ENCODE measurements around the gene ANKUB1. TPM values are rescaled to one million over a fixed set of nuclear protein-coding genes. Genes with fewer than 3 reads are reported as not detected.

The ANKUB1 gene
- polyA plus RNA-seq, 2 of the 4 experiments (the other 2 are of a cell fraction): not detected

DNA sequence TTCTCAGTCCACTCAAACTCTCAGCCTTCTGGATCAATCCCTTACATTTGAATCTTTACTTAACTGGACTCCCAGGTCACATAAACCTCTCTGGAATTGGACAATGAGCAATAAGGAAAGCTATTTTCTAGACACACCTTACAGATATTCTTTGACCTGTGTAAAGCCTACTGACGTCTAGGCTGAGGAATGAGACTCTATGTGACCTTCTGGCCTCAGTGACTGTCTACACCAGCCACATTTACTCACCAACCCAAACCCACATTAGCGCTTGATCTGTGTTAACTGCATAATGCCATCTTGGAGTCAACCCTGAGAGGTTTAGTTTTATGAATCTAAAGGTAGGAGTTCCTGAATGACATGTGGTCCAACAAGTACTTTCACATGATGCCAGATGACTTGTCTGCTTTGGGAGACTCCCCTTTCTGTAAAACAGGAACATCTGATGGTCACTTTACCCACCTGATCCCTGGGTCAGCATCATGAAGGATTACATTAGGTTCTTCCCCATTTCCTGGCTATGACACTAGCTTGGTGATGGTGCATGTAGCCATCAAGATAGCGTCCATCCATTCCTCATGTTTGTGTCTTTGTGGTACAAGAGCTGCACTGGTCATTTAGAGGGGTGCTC lies 28.7 kb downstream of the ANKUB1 start:
- FAIRE-seq (no peak), ATAC-seq (peak; percentile 36 to 40; a peak in 1 of 6 replicates), DNase-seq (ENCODE audit: low read depth in 1 of 2, low spot score in 1 of 2) (peak in 1 of 2 experiments; percentile 10)
- 44% methylated on average over 3 of the region's 3 CpGs for WGBS (ENCODE audit: missing lambda C conversion rate)
- H3K4me2 ChIP-seq: no peak overlapping the region
- no peak overlapping the region for H3K4me3 ChIP-seq
- no peaks in the 10 kb centered on the region for H3K9me3 ChIP-seq
- ChIA-PET POLR2A (no interaction called here), CTCF (interaction anchor here (2.9 to 19.5 kb wide), 3 partner anchors 8 to 44 kb away, joined by 18 to 231 read pairs (median 30); no protein-coding TSS in a partner anchor)
- H3K27ac ChIP-seq: no peak overlapping the region
- TF ChIP-seq EHMT2 (IDR thresholded peaks at IDR 0.05; ENCODE audit: low read depth) (no peak), TP53 (CRISPR knock-in tag; IDR thresholded peaks at IDR 0.05) (no peak), JUN (IDR thresholded peaks at IDR 0.05) (no peak)
- TF ChIP-seq, protein P1, sequence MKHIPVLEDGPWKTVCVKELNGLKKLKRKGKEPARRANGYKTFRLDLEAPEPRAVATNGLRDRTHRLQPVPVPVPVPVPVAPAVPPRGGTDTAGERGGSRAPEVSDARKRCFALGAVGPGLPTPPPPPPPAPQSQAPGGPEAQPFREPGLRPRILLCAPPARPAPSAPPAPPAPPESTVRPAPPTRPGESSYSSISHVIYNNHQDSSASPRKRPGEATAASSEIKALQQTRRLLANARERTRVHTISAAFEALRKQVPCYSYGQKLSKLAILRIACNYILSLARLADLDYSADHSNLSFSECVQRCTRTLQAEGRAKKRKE (CRISPR knock-in tag; IDR thresholded peaks at IDR 0.05; ENCODE audit: low read depth): no peak
- H3K4me1 ChIP-seq: 0 out of 3 replicates have a peak, but pooled peaks cover 2% of the 10 kb centered on the region

DNA sequence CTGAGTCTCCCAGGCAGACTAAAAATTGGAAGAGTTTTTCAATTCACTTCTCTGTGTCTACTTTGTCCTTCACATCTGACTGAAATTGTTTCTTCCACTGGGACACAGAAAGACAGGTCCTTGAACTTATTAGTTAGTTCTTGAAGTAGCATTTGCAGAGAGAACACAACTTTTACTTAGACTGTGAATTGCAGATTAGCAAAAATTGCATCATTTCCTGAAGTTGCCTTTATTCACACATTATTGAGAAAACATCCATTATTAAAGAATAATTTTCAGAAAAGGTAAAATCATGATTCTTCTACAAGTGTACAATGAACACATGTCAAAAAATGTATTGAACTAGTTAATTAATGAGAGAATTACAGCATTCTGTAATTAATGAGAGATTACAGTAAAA lies 38.6 kb downstream of the ANKUB1 start:
- Histone ChIP-seq H3K9me3 (no peaks in the 10 kb centered on the region), H3K4me1 (peaks cover 18% of the 10 kb centered on the region; the same call in 2 of the 3 replicates), H3K4me3 (no peak overlapping the region), H3K4me2 (no peak overlapping the region), H3K27ac (no peak overlapping the region)
- POLR2A ChIA-PET: interaction anchor here (1.4 kb wide), 1 partner anchor 95 kb away, joined by 8 read pairs; the partner anchor contains the start of gene WWTR1
- FAIRE-seq (no peak), ATAC-seq (no peak), DNase-seq (ENCODE audit: low read depth in 1 of 2, low spot score in 1 of 2) (no peak)
- TF ChIP-seq CBX2 (IDR thresholded peaks at IDR 0.05; ENCODE audit: borderline replicate concordance, low read depth): no peak
- no peak for TF ChIP-seq EP300 (IDR thresholded peaks at IDR 0.05)
- TF ChIP-seq, protein P2, sequence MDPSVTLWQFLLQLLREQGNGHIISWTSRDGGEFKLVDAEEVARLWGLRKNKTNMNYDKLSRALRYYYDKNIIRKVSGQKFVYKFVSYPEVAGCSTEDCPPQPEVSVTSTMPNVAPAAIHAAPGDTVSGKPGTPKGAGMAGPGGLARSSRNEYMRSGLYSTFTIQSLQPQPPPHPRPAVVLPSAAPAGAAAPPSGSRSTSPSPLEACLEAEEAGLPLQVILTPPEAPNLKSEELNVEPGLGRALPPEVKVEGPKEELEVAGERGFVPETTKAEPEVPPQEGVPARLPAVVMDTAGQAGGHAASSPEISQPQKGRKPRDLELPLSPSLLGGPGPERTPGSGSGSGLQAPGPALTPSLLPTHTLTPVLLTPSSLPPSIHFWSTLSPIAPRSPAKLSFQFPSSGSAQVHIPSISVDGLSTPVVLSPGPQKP (IDR thresholded peaks at IDR 0.05; ENCODE audit: low read depth, low read length): no peak
- TF ChIP-seq ZNF302 (CRISPR knock-in tag; IDR thresholded peaks at IDR 0.05): no peak
- TF ChIP-seq, protein P3, sequence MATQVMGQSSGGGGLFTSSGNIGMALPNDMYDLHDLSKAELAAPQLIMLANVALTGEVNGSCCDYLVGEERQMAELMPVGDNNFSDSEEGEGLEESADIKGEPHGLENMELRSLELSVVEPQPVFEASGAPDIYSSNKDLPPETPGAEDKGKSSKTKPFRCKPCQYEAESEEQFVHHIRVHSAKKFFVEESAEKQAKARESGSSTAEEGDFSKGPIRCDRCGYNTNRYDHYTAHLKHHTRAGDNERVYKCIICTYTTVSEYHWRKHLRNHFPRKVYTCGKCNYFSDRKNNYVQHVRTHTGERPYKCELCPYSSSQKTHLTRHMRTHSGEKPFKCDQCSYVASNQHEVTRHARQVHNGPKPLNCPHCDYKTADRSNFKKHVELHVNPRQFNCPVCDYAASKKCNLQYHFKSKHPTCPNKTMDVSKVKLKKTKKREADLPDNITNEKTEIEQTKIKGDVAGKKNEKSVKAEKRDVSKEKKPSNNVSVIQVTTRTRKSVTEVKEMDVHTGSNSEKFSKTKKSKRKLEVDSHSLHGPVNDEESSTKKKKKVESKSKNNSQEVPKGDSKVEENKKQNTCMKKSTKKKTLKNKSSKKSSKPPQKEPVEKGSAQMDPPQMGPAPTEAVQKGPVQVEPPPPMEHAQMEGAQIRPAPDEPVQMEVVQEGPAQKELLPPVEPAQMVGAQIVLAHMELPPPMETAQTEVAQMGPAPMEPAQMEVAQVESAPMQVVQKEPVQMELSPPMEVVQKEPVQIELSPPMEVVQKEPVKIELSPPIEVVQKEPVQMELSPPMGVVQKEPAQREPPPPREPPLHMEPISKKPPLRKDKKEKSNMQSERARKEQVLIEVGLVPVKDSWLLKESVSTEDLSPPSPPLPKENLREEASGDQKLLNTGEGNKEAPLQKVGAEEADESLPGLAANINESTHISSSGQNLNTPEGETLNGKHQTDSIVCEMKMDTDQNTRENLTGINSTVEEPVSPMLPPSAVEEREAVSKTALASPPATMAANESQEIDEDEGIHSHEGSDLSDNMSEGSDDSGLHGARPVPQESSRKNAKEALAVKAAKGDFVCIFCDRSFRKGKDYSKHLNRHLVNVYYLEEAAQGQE (IDR thresholded peaks at IDR 0.05): no peak
- no peak for TF ChIP-seq NR3C1 (IDR thresholded peaks at IDR 0.05)
- TF ChIP-seq HEYL (CRISPR knock-in tag; IDR thresholded peaks at IDR 0.05): no peak
- no peak for TF ChIP-seq JUNB (IDR thresholded peaks at IDR 0.05)
- no peak for TF ChIP-seq RFX5 (IDR thresholded peaks at IDR 0.05)
- CTCF ChIA-PET: interaction anchor here (1.4 to 3.1 kb wide), 4 partner anchors 13 to 243 kb away, joined by 10 to 24 read pairs (median 12); no protein-coding TSS in a partner anchor

DNA sequence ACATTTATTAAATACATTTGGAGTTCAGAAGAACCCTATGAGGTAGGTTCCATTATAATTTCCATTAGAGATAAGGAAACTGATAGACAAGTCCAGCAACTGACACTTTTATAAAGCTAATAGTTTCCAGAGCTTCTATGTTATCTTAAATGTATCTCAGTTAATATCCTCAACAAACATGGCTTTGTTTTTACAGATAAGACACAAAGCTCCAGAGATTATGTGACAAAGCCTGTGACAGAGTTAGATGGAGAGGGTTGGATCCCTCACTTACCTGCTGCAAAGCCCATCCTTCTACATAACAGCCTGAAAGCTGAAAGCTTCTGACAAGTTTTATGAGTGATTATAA lies 39.6 kb downstream of the ANKUB1 start:
- H3K27ac ChIP-seq: peak overlapping the region; percentile 87 to 96
- ATAC-seq: peak; percentile 7 to 27; a peak in 4 of 6 replicates

More for the DNA sequence above, 39.6 kb downstream of the ANKUB1 start:
- no peak for FAIRE-seq
- H3K4me3 ChIP-seq: peak overlapping the region; percentile 76
- POLR2A ChIA-PET: interaction anchor here (0.7 to 1.9 kb wide), 10 partner anchors 12 to 218 kb away, joined by 3 to 8 read pairs (median 4); partner anchors contain the start of genes RNF13 and WWTR1
- CTCF ChIA-PET: interaction anchor here (0.6 to 3.1 kb wide), 26 partner anchors 8 to 478 kb away, joined by 3 to 24 read pairs (median 4); no protein-coding TSS in a partner anchor
- no peaks in the 10 kb centered on the region for H3K9me3 ChIP-seq
- H3K4me2 ChIP-seq: peak overlapping the region; percentile 82
- TF ChIP-seq, protein P4, sequence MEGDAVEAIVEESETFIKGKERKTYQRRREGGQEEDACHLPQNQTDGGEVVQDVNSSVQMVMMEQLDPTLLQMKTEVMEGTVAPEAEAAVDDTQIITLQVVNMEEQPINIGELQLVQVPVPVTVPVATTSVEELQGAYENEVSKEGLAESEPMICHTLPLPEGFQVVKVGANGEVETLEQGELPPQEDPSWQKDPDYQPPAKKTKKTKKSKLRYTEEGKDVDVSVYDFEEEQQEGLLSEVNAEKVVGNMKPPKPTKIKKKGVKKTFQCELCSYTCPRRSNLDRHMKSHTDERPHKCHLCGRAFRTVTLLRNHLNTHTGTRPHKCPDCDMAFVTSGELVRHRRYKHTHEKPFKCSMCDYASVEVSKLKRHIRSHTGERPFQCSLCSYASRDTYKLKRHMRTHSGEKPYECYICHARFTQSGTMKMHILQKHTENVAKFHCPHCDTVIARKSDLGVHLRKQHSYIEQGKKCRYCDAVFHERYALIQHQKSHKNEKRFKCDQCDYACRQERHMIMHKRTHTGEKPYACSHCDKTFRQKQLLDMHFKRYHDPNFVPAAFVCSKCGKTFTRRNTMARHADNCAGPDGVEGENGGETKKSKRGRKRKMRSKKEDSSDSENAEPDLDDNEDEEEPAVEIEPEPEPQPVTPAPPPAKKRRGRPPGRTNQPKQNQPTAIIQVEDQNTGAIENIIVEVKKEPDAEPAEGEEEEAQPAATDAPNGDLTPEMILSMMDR (IDR thresholded peaks at IDR 0.05): 0 out of 3 replicates have a peak, but pooled peaks have one; percentile 4
- no peak for TF ChIP-seq HDAC2 (IDR thresholded peaks at IDR 0.05)
- no peak for TF ChIP-seq ZSCAN20 (CRISPR knock-in tag; IDR thresholded peaks at IDR 0.05)
- no peak for TF ChIP-seq MYC (IDR thresholded peaks at IDR 0.05; ENCODE audit: borderline replicate concordance, low read length)
- no peak for TF ChIP-seq MAFK (IDR thresholded peaks at IDR 0.05; ENCODE audit: partially characterized antibody)
- TF ChIP-seq SMC3 (IDR thresholded peaks at IDR 0.05): no peak
- TF ChIP-seq RAD21 (conservative IDR thresholded peaks at IDR 0.05 in 1 of 2, IDR thresholded peaks at IDR 0.05 in 1 of 2): 0 out of 5 replicates have a peak, but pooled peaks of 1 of the 2 experiments have one; percentile 14
- no peak for DNase-seq (ENCODE audit: low read depth in 1 of 2, low spot score in 1 of 2)
- H3K4me1 ChIP-seq: peaks cover 18% of the 10 kb centered on the region; the same call in 2 of the 3 replicates
